Putamen (tissue), 1 donor: ENCODE data around the gene GALNT7.

Experiments used
- DNase-seq: peaks from one replicate; pipeline ENCODE4 v3.0.0-alpha.2; 2016; ENCODE audit warnings: low spot score

The GALNT7 gene

DNA sequence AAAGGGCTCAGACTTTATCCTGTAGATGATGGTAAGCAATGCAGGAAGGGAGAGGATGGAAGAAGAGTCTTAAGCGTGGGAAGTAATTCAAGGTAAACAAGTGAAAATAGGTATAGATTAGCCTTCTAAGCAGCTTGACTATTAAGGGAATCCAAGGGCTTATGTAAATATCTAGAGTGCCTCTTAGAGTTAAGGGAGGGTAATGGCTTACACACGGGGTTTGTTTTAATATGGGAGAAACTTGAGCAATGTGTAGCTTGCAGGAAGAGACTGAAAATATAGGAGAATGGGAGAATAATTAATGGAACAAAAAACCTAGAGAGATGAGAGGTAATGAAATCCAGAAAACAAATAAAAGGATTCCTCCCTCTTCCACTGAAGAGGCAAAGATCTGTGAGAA, 189.3 kb downstream of the GALNT7 start:
- DNase-seq = no peak

DNA sequence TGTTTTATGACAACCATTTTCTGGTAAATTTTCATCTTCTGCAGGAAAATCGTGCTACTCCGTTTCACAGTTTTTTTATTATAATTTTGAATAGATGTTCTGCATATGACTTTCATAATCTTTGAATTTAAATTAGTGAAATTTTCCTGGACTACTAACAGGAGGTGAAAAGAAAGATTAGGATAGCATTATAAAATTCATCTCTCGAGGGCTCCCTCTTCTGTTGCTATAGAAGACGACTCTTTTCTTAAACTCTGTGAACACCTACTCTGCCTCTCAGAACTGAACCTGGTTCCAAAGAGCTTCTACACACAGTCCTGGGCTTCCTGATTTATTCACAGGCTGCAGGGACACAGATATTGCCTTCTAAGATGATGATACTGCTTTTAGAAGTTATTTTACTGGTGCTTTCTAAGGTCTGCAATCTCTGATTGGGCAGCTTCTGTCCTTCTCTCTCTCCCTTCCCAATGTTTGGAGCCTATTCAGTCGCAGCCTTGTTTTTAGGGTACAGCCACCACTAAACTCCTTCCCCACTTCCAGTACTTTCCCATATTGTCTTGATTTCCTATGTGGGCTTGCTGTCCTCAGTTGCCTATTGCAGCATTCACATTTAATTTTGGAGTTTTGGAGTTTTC, 192.1 kb downstream of the GALNT7 start:
- DNase-seq = no peak

DNA sequence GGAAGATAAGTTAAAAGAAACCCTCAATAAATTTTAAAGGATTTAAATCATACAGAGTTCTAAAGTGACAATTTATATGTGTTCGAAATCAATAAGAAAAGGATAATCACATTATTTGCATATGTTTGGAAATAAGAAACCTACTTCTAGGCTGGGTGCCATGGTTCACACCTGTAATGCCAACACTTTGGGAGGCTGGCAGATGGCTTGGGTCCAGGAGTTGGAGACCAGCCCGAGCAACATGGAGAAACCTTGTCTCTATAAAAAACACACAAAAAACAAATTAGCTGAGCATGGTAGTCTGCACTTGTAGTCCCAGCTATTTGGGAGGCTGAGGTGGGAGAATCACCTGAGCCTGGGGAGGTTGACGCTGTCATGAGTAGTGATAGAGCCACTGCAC, 194.1 kb downstream of the GALNT7 start:
- no peak for DNase-seq

GRCh38 chr4:173365359-173365996, 196.9 kb downstream of the GALNT7 start:
- DNase-seq = no peak

- no peak for DNase-seq
Observed at GRCh38 chr4:173367285-173367684, 198.7 kb downstream of the GALNT7 start.

DNA sequence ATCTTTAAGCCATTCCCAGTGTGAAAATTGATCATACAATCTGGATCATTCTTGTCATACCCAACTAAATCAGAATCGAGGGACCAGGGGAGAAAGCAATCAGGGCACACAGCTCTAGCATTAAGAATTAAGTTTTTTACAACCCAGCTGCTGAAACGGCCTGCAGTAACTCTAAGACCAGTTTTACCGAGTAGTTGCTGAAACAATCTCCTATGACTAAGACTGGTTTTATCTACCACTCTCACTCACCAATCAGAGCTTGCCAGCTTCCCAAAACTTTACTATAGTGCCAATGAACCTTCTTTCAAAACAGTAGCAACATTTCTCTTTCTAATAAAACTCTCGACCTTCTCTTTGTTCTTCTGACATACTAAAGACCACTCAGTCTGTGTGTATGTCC, 199.3 kb downstream of the GALNT7 start:
- no peak for DNase-seq

- DNase-seq = no peak
Observed at GRCh38 chr4:173370130-173370476, 201.5 kb downstream of the GALNT7 start.

GRCh38 chr4:173370477-173371291, 202.1 kb downstream of the GALNT7 start, which contains the start of gene SAP30:
Gene SAP30, plus strand, starts transcription at chr4:173370954. Its CDS starts 229 bp downstream, at chr4:173371183.
- peak; percentile 97 for DNase-seq

- DNase-seq = peak; percentile 82
Observed at GRCh38 chr4:173371292-173372192, 202.9 kb downstream of the GALNT7 start.
